GM12801 (cell line): ENCODE measurements around the gene RAB25.

Experiments used
- TF ChIP-seq, protein P1 (sequence below): IDR thresholded peaks from one replicate; pipeline ENCODE4 v1.5.1; 2011; ENCODE audit warnings: control low read depth; ENCODE audit not compliant: insufficient read length; ENCODE audit errors: extremely low read depth

Gene RAB25

DNA sequence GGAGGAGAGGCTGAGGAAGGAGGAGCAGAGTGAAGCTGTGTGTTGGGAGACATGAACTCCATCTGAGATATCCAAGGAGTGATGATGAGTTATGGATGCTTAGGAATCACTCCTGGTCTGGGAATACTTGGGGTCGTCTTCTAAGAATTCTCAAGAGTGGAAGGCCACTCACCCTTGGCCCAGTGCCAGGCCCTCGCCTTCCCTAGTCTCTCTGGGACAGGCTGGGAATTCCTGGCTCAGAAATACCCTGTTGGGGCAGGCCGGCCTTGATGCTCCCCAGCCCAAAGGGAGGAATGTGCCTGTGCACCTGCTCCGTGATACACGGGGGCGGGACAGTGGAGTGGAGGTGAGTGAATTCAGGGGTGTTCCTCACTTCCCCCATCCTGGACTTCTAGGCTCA lies 40.9 kb downstream of the RAB25 start:
- TF ChIP-seq, protein P1, sequence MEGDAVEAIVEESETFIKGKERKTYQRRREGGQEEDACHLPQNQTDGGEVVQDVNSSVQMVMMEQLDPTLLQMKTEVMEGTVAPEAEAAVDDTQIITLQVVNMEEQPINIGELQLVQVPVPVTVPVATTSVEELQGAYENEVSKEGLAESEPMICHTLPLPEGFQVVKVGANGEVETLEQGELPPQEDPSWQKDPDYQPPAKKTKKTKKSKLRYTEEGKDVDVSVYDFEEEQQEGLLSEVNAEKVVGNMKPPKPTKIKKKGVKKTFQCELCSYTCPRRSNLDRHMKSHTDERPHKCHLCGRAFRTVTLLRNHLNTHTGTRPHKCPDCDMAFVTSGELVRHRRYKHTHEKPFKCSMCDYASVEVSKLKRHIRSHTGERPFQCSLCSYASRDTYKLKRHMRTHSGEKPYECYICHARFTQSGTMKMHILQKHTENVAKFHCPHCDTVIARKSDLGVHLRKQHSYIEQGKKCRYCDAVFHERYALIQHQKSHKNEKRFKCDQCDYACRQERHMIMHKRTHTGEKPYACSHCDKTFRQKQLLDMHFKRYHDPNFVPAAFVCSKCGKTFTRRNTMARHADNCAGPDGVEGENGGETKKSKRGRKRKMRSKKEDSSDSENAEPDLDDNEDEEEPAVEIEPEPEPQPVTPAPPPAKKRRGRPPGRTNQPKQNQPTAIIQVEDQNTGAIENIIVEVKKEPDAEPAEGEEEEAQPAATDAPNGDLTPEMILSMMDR, result no peak

DNA sequence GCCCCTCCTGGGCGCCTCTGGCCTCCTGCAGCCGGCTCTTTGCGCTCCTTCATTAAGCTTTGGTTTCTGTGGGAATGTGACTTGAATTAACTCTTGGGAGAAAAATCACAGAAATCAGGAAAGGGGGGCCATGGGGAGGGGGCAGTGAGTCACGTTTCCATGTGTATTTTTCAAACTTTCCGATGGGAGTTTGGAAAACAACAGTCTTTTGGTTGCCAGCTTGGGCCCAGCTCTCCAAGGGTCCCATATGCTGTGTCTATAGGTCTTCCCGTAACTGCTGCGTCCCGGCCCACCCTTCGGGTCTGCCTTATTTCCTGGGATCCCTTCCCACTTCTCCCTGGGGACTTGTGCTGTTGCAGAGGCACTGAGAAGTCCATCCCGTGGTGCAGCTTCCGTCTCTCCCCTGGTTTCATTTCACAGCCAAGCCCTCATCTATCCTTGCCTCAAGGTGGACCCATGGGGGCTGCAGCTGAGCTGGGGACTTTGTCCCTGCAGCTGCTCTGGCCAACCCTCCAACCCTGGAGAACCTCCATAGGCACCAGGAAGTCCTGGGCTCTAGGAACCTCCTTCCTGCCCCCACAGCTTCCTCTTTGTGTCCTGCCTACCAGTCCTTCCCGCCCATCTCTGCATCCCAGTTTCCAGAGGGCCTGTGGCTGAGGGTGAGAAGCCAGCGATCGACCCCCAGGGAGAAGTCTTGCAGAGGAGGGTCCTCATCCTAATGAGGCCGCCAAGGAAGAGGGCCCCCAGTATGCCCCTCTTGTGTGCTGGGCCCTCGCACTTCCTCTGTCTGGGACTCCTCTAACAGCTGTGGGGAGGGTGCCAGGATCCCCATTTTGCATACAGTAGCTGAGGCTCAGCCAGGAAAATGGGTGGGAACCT lies 41.9 kb downstream of the RAB25 start:
- TF ChIP-seq, protein P1, result no peak

DNA sequence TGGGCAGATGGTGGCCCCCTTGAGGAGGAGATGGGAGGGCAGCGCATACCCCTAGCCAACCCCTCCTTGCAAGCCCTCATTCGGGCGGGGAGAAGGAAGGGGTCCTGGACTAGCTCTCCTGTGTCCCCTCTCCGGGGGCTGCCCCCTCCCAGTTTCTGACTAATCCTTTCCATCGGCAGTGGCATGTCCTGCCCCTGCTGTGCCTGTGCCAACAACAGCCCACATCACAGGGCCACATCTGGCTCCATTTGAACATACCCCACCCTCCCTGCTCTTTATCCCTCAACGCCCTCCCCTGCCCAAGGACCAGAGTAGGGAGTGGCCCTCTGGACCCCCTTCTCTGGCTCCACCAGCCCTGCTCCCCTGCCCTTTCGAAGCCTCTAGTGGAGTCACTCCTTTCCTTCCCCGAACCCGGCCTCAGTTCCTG lies 42.6 kb downstream of the RAB25 start:
- TF ChIP-seq, protein P1, result no peak

DNA sequence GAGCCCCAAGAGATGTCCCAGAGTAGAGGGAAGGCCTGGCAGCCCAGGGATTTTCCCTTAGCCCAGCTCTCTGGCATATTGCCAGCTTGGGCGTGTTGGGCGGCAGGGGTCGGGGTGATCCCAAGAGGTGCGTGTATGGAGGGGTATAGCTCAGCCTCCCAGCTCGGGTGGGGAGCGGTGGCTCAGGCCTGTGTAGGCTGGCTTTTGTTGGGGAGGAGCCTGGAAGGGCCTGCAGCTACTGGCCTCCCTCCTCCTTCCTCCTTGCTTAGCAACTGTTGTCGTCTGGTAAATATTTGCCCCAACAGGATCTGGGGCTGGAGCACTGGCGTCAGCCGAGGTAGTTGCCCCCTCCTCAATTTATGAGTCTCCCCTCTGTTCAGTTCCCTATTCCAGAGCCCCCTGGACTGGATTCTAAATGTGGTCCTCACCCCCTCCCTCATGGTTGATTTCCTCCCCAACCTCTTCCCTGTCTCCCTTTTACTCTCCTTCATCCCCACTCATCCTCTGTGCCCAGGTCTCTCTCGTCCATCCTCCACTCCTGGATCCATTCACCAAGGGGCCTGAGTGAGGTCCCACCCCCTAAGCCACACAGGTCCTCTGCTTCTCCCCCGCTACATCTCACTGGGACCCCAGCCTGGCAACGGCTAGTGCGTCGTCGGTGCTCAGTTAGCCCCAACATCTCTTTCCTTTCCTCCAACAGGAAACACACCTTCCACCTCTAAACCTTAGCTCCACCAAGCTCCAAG lies 43.3 kb downstream of the RAB25 start:
- TF ChIP-seq, protein P1, result no peak

DNA sequence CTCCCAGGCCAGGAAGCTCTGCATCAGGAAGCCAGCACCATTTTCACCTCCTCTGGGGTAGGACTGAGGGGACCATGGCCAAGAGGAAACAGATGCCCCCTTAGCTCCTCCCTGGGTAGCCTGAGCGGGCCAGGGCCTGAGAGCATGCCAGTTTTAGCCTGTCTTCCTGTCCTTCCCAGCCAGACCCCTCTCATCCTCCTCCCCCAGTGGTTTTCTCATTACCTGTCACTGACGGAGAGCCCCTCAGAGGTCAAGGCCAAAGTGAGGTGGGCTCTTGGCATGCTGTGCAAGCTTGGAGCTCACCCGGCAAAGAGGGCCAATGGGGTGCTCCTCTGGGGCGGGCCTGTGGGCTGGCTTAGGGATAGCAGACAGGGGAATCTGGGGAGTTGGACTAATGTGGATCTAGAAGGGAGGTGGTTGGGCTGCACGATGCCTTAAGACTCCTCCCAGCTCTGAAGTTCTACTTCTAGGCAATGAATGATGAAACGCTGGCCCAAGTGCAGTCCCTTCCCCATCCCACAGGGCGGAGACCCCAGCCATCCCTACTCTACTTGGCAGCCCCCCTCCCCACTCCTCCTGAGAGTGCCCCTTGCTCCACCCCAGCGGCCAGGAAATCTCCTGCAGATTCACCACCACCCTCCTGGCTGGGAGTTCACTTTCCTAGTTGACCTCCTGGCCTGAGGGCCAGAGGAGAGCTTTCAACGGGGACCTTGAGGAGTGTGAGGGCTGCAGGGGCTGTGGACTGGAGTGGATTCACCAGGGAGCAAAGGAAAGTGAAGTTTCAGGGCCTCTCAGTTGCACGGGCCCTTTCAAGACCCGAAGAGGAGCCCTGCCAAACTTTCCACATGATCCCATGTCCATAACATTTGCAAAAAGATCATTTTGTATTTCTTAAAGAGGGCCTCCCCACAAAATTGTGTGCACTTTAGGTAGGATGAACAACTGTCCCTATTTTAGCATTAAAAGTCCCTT lies 44.2 kb downstream of the RAB25 start:
- TF ChIP-seq, protein P1, result no peak

DNA sequence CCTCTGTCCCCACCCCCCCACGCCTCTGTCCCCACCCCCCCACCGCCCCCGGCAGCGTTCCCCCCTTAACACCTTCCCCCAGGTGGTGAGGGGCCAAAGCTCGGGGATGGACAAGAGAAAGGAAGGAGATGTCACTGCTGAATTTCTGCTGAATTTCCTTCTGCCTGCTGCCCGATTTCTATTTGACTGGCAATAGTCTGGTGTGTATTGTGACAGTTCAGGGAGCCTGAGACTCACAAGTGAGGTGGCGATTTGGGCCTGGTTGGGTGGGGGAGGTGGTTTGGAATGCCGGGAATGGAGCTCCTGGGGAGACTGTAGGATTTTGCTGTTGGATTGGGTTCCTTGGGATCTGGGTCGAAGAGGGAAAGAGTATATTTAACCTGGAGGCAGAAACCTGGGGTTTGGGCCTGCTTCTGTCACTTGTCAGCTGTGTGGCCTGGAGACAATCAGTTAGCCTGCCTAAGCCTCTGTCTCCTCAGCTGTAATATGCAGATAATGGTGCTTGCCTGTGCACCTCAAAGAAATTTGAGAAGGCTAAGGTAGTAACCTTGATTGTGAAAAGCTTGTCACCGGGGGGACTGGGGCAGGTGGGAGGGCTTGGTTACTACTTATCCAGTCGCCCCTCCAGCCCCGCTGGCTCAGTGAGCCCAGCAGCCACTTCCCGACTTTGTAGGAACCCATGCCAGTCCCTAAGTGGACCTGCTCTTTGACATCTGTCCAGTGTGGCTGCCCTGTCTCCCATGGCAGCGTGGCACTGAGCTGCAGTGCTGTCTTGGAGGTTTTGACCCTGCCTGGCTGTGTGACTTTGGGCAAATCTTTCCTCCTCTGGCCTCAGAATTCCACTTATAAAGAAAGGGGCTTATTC lies 45.9 kb downstream of the RAB25 start:
- TF ChIP-seq, protein P1, result no peak
